Measurements from ENCODE around the gene ZNF668.

DNA sequence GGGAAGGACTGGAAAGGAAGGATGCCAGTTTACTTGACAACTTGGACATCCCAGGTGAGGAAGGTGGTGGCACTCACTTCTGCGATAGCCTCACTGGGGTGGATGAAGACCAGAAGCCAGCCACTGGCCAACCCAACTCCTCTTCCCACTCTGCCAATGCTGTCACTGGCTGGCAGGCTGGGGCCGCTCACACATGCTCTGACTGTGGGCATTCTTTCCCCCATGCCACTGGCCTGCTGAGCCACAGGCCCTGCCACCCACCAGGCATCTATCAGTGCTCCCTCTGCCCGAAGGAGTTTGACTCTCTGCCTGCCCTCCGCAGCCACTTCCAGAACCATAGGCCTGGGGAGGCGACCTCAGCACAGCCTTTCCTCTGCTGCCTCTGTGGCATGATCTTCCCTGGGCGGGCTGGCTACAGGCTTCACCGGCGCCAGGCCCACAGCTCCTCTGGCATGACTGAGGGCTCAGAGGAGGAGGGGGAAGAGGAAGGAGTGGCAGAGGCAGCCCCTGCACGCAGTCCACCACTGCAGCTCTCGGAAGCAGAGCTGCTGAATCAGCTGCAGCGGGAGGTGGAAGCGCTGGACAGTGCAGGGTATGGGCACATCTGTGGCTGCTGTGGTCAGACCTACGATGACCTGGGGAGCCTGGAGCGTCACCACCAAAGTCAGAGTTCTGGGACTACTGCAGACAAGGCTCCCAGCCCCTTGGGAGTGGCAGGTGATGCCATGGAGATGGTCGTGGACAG lies 4.7 kb upstream of the ZNF668 start:
- TF ChIP-seq, protein P1, sequence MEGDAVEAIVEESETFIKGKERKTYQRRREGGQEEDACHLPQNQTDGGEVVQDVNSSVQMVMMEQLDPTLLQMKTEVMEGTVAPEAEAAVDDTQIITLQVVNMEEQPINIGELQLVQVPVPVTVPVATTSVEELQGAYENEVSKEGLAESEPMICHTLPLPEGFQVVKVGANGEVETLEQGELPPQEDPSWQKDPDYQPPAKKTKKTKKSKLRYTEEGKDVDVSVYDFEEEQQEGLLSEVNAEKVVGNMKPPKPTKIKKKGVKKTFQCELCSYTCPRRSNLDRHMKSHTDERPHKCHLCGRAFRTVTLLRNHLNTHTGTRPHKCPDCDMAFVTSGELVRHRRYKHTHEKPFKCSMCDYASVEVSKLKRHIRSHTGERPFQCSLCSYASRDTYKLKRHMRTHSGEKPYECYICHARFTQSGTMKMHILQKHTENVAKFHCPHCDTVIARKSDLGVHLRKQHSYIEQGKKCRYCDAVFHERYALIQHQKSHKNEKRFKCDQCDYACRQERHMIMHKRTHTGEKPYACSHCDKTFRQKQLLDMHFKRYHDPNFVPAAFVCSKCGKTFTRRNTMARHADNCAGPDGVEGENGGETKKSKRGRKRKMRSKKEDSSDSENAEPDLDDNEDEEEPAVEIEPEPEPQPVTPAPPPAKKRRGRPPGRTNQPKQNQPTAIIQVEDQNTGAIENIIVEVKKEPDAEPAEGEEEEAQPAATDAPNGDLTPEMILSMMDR (IDR thresholded peaks at IDR 0.05) = no peak
- TF ChIP-seq POLR2A (IDR thresholded peaks at IDR 0.05) (no peak), EP300 (IDR thresholded peaks at IDR 0.05) (no peak)
